ENCODE measurements around the gene SPNS2. TPM values are rescaled to one million over a fixed set of nuclear protein-coding genes. Genes with fewer than 3 reads are reported as not detected.

The SPNS2 gene
- total and polyA plus RNA-seq, 10 of the 15 experiments (the other 5 are each of a cell fraction or from before 2014, with no cell fraction given) = 0.04 to 1.1 (median 0.23) TPM; not detected in 2

DNA sequence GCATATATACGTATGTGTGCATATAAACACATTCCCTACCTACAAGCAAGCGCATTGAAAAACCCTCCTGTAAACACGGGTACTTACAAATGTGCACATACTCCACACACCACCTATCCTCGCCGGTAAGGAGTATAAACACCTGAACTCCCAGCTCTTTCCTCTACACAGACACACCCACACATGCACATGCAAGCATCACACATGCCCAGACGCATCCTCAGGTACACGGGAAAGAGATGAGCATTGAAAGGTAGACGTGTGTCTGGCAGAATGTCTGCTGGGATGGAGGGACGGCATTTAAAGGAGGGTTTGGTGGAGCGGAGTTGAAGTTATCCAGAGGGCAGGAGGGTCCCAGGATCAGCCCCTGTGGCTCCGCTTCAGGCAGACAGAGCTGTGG is 81.0 kb downstream of the SPNS2 start:
- ChIA-PET SMC1A (ENCODE audit: uncharacterized antibody, unreplicated experiment) (no interaction called here), POLR2A (no interaction called here), CTCF (interaction anchor here (1.1 to 1.7 kb wide), 2 partner anchors 11 to 13 kb away, joined by 4 to 6 read pairs; no protein-coding TSS in a partner anchor), RAD21 (ENCODE audit: unreplicated experiment) (no interaction called here)
- Histone ChIP-seq H3K79me2 (ENCODE audit: control insufficient read depth, insufficient read depth, low read length) (no peaks in the 10 kb centered on the region), H4K20me1 (ENCODE audit: control insufficient read depth, insufficient read depth) (no peaks in the 10 kb centered on the region; the same call in 1 of the 2 replicates), H3K4me3 (no peak overlapping the region), H3K4me2 (ENCODE audit: control insufficient read depth, insufficient read depth) (no peak overlapping the region), H3K27me3 (replicated peaks in 1 of 2; ENCODE audit: control insufficient read depth in 2 of 2, insufficient read depth in 2 of 2, low read length in 1 of 2) (peaks cover 4 to 8% of the 10 kb centered on the region in 2 experiments; a peak in 3 of 4 replicates), H3K27ac (ENCODE audit: control insufficient read depth, insufficient read depth) (no peak overlapping the region), H3K36me3 (ENCODE audit: control insufficient read depth in 2 of 2, insufficient read depth in 2 of 2, low read length in 1 of 2) (no peaks in the 10 kb centered on the region), H3K4me1 (ENCODE audit: control insufficient read depth, insufficient read depth, low read length) (no peaks in the 10 kb centered on the region), H3K9me3 (replicated peaks; ENCODE audit: control insufficient read depth, insufficient read depth, low read length) (no peaks in the 10 kb centered on the region; the same call in 2 of the 3 replicates), H2AFZ (ENCODE audit: control insufficient read depth, low read depth, low read length) (no peak overlapping the region), H3K9ac (ENCODE audit: control insufficient read depth, insufficient read depth, low read length) (no peak overlapping the region)
- ATAC-seq (no peak), DNase-seq (ENCODE audit: low read depth, low spot score) (no peak), FAIRE-seq (no peak)
- BruUV-seq (replicated peaks) = no TSS peak
- 34% methylated on average over 11 of the region's 11 CpGs for WGBS (ENCODE audit: insufficient coverage, insufficient replicate concordance, low lambda C conversion rate, missing lambda C conversion rate)
- TF ChIP-seq, protein P1, sequence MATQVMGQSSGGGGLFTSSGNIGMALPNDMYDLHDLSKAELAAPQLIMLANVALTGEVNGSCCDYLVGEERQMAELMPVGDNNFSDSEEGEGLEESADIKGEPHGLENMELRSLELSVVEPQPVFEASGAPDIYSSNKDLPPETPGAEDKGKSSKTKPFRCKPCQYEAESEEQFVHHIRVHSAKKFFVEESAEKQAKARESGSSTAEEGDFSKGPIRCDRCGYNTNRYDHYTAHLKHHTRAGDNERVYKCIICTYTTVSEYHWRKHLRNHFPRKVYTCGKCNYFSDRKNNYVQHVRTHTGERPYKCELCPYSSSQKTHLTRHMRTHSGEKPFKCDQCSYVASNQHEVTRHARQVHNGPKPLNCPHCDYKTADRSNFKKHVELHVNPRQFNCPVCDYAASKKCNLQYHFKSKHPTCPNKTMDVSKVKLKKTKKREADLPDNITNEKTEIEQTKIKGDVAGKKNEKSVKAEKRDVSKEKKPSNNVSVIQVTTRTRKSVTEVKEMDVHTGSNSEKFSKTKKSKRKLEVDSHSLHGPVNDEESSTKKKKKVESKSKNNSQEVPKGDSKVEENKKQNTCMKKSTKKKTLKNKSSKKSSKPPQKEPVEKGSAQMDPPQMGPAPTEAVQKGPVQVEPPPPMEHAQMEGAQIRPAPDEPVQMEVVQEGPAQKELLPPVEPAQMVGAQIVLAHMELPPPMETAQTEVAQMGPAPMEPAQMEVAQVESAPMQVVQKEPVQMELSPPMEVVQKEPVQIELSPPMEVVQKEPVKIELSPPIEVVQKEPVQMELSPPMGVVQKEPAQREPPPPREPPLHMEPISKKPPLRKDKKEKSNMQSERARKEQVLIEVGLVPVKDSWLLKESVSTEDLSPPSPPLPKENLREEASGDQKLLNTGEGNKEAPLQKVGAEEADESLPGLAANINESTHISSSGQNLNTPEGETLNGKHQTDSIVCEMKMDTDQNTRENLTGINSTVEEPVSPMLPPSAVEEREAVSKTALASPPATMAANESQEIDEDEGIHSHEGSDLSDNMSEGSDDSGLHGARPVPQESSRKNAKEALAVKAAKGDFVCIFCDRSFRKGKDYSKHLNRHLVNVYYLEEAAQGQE (IDR thresholded peaks at IDR 0.05; ENCODE audit: low read depth, low read length) = no peak
- no peak for TF ChIP-seq POLR2A (IDR thresholded peaks at IDR 0.05; ENCODE audit: low read depth, low read length)
- TF ChIP-seq, protein P2, sequence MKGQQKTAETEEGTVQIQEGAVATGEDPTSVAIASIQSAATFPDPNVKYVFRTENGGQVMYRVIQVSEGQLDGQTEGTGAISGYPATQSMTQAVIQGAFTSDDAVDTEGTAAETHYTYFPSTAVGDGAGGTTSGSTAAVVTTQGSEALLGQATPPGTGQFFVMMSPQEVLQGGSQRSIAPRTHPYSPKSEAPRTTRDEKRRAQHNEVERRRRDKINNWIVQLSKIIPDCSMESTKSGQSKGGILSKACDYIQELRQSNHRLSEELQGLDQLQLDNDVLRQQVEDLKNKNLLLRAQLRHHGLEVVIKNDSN (IDR thresholded peaks at IDR 0.05; ENCODE audit: borderline replicate concordance, extremely low read length, insufficient read depth, low read depth, low read length) = no peak
- no peak for TF ChIP-seq NRF1 (conservative IDR thresholded peaks at IDR 0.05; ENCODE audit: low read depth, low read length)
- TF ChIP-seq NFIC (IDR thresholded peaks at IDR 0.05; ENCODE audit: low read depth, low read length) = no peak
- TF ChIP-seq RUNX3 (IDR thresholded peaks at IDR 0.05; ENCODE audit: low read length) = no peak
- TF ChIP-seq PAX5 (IDR thresholded peaks at IDR 0.05; ENCODE audit: borderline replicate concordance, low read depth, low read length) = no peak
- no peak for TF ChIP-seq YBX1 (IDR thresholded peaks at IDR 0.05)
- intact Hi-C loops (cut with micrococcal nuclease; ENCODE audit: unreplicated experiment) (no loop called here), in situ Hi-C loops (cut with MboI) (no loop called here)
